K562 (cell line): ENCODE data around the gene ANKS1A. TPM values are rescaled to one million over a fixed set of nuclear protein-coding genes. Genes with fewer than 3 reads are reported as not detected.

Experiments used
- ATAC-seq: fragments of 200-7000 bp; cut with Tn5 transposase; 3 replicates; pipeline ENCODE4 v1.9.1; 2020; ENCODE audit warnings: moderate library complexity
- BruUV-seq: library from RNA; stranded (reverse); fragments of 400-500 nt; replicated peaks from 2 replicates; lab custom pipeline; 2021; lab: Mats Ljungman, UMichigan
- CTCF ChIA-PET: fragments of 300-600 bp; formaldehyde crosslinking; extraction: SDS; loops from one replicate; lab custom pipeline; 2021; ENCODE audit warnings: low intra/inter-chr PET ratio; lab: Yijun Ruan, JAX
- POLR2A ChIA-PET: fragments of 300-600, 350-650 bp; sonication (Branson Sonifier 250); formaldehyde crosslinking; extraction: SDS; loops from one replicate; lab custom pipeline; 2021; ENCODE audit warnings: antibody characterized with exemption, inconsistent platforms; lab: Yijun Ruan, JAX
- DNase-seq, 4 experiments: peaks; one replicate each; pipeline versions ENCODE4 v3.0.0 to v3.0.0-alpha.2; 2011 to 2018; ENCODE audit warnings: low spot score in 3 of 4, mixed read lengths in 3 of 4; ENCODE audit errors: extremely low read depth in 1 of 4
- FAIRE-seq: peaks from 2 replicates; lab custom pipeline; 2011; peaks lifted over from hg19 to GRCh38; lab: Jason Lieb, UNC
- H2AFZ ChIP-seq: 2 replicates; pipeline ENCODE4 v1.6.0; 2011; ENCODE audit warnings: low read depth, low read length, control low read depth, inconsistent platforms
- H3K27ac ChIP-seq: fragments of 200-600 bp; 3 replicates; pipeline ENCODE4 v1.8.0; 2011; ENCODE audit warnings: low read depth, mild to moderate bottlenecking, control low read depth, inconsistent platforms, low read length, moderate library complexity, mixed read lengths; ENCODE audit errors: extremely low read depth
- H3K27me3 ChIP-seq, 2 experiments: fragments of 300-600 bp in 1 of 2; 2 replicates in 1 of 2; 3 replicates in 1 of 2; pipeline versions ENCODE4 v1.6.0 to v1.8.0; 2011; ENCODE audit warnings: inconsistent platforms in 2 of 2, low read length in 2 of 2, mild to moderate bottlenecking in 1 of 2, mixed read lengths in 1 of 2, moderate library complexity in 1 of 2; ENCODE audit not compliant: control insufficient read depth in 2 of 2, insufficient read depth in 2 of 2
- H3K36me3 ChIP-seq: fragments of 300-600 bp; 3 replicates; pipeline ENCODE4 v1.8.0; 2011; ENCODE audit warnings: mild to moderate bottlenecking, low read length, inconsistent platforms; ENCODE audit not compliant: control insufficient read depth, insufficient read depth
- H3K4me1 ChIP-seq, 2 experiments: fragments of 200-600 bp in 1 of 2; replicated peaks in 1 of 2; 2 replicates in 1 of 2; 3 replicates in 1 of 2; pipeline versions ENCODE4 v1.5.1 to v1.8.0; 2011; ENCODE audit warnings: inconsistent platforms in 2 of 2, low read length in 2 of 2, mild to moderate bottlenecking in 1 of 2, mixed read lengths in 1 of 2, moderate library complexity in 1 of 2; ENCODE audit not compliant: control insufficient read depth in 2 of 2, insufficient read depth in 2 of 2
- H3K4me2 ChIP-seq: 2 replicates; pipeline ENCODE4 v1.6.1; 2011; ENCODE audit warnings: low read length, control low read depth, inconsistent platforms, mixed read lengths; ENCODE audit not compliant: insufficient read depth
- H3K4me3 ChIP-seq: fragments of 200-600 bp; sonication (generic), shearing (Covaris generic); 2 replicates; pipeline ENCODE4 v1.5.1; 2016; ENCODE audit warnings: control low read depth, inconsistent platforms
- H3K79me2 ChIP-seq: fragments of 200-600 bp; 3 replicates; pipeline ENCODE4 v1.8.0; 2011; ENCODE audit warnings: low read length, inconsistent platforms; ENCODE audit not compliant: control insufficient read depth, insufficient read depth
- H3K9ac ChIP-seq, 2 experiments: 2 replicates each; pipeline versions ENCODE4 v1.6.0 to v1.6.1; 2011; ENCODE audit warnings: low read depth in 2 of 2, low read length in 2 of 2, control low read depth in 1 of 2, inconsistent platforms in 1 of 2, mild to moderate bottlenecking in 1 of 2, mixed read lengths in 1 of 2; ENCODE audit not compliant: insufficient read depth in 1 of 2
- H3K9me1 ChIP-seq: one replicate; pipeline ENCODE4 v1.6.0; 2011; ENCODE audit warnings: inconsistent platforms, mild to moderate bottlenecking, low read length, moderate library complexity; ENCODE audit not compliant: control insufficient read depth, insufficient read depth
- H3K9me3 ChIP-seq: replicated peaks from 2 replicates; pipeline ENCODE4 v1.5.1; 2011; ENCODE audit warnings: low read depth, low read length, inconsistent platforms; ENCODE audit not compliant: control insufficient read depth, insufficient read depth
- H4K20me1 ChIP-seq: replicated peaks from 2 replicates; pipeline ENCODE4 v1.6.1; 2011; ENCODE audit warnings: low read length, inconsistent platforms, mixed read lengths; ENCODE audit not compliant: control insufficient read depth, insufficient read depth
- DPF2 ChIP-seq: fragments of 450-650 bp; IDR thresholded peaks from 2 replicates; pipeline ENCODE4 v1.6.1; 2016
- NR2C2 ChIP-seq, 2 experiments: fragments of 200-800 bp in 1 of 2; sonication (Bioruptor generic) in 1 of 2; sonication (generic) in 1 of 2; formaldehyde crosslinking in 1 of 2; IDR thresholded peaks; 2 replicates each; pipeline versions ENCODE4 v1.6.1 to v1.8.0; 2016 to 2022; ENCODE audit warnings: mild to moderate bottlenecking in 1 of 2, missing compliant biosample characterization in 1 of 2, missing genetic modification characterization in 1 of 2, missing genetic modification reagents in 1 of 2
- SIN3A ChIP-seq, 2 experiments: fragments of 150-350 bp in 1 of 2; IDR thresholded peaks; 2 replicates each; pipeline ENCODE4 v1.6.1; 2011 to 2016; ENCODE audit warnings: borderline replicate concordance in 2 of 2, low read depth in 2 of 2, low read length in 2 of 2, mild to moderate bottlenecking in 2 of 2, moderate library complexity in 2 of 2; ENCODE audit not compliant: control insufficient read depth in 1 of 2
- ZNF24 ChIP-seq: fragments of 450-650 bp; IDR thresholded peaks from 2 replicates; pipeline ENCODE4 v1.6.1; 2016
- WGBS: fragments of 100-300 bp; shearing (Covaris generic); methylation state at CpG from one replicate; pipeline ENCODE4 v1.1.6; 2016; ENCODE audit warnings: low coverage, mixed read lengths; ENCODE audit not compliant: insufficient coverage; ENCODE audit errors: missing lambda C conversion rate; 5-methylcytosine and 5-hydroxymethylcytosine counted together
- in situ Hi-C: fragments of 300-500 bp; cut with MboI; formaldehyde crosslinking; loops from 4 replicates; pipeline ENCODE4 v1.15.0; 2018; ENCODE audit warnings: inconsistent platforms, mixed read lengths
- intact Hi-C: fragments of 100-400 bp; cut with micrococcal nuclease; formaldehyde crosslinking; loops from 2 replicates; pipeline ENCODE4 v1.14.2; 2022
- polyA plus RNA-seq, 8 experiments: library from polyadenylated mRNA; depleted of rRNA in 4 of 8; stranded (reverse) in 5 of 8; unstranded in 3 of 8; fragments of >200 nt; fragmentation: Nextera tagmentation in 2 of 8; fragmentation: Illumina TruSeq in 1 of 8; extraction: Ambion mirVana in 2 of 8; extraction: Trizol in 1 of 8; gene quantifications; 2 replicates each; pipeline versions ENCODE4 v1.2.1 to v1.2.3, GENCODE V29; 2011 to 2014; ENCODE audit warnings: inconsistent platforms in 1 of 8, missing spikeins in 1 of 8
- total RNA-seq, 7 experiments: library from RNA; depleted of rRNA in 6 of 7; stranded (reverse); fragments of >200 nt in 6 of 7; fragmentation: Illumina TruSeq in 2 of 7; extraction: Trizol in 2 of 7; gene quantifications; 2 replicates each; pipeline versions ENCODE4 v1.2.1 to v1.2.3, GENCODE V29; 2011 to 2021; ENCODE audit warnings: low replicate concordance in 1 of 7
- TF ChIP-seq, protein P1 (sequence below): sonication (generic); formaldehyde crosslinking; IDR thresholded peaks from 2 replicates; pipeline ENCODE4 v1.9.0; 2022; ENCODE audit warnings: mild to moderate bottlenecking, missing genetic modification reagents

ANKS1A gene
- total and polyA plus RNA-seq, 9 of the 15 experiments (the other 6 are each of a cell fraction or from before 2014, with no cell fraction given) = 1.1 to 13.8 (median 5.3) TPM

- Histone ChIP-seq H3K4me3 (no peak overlapping the region), H3K27me3 (no peaks in the 10 kb centered on the region), H3K9me1 (no peaks in the 10 kb centered on the region), H3K27ac (no peak overlapping the region), H4K20me1 (peaks cover 4% of the 10 kb centered on the region; the same call in 1 of the 2 replicates), H3K9me3 (no peaks in the 10 kb centered on the region), H3K9ac (no peak overlapping the region), H3K4me1 (peaks cover 0 to 5% of the 10 kb centered on the region in 2 experiments; a peak in 2 of 5 replicates), H3K4me2 (no peak overlapping the region), H3K36me3 (no peaks in the 10 kb centered on the region), H2AFZ (no peak overlapping the region), H3K79me2 (no peaks in the 10 kb centered on the region)
- no peak for FAIRE-seq
- no TSS peak for BruUV-seq
- whole genome bisulfite sequencing = 26% methylated on average over 3 of the region's 3 CpGs
- TF ChIP-seq, protein P1, sequence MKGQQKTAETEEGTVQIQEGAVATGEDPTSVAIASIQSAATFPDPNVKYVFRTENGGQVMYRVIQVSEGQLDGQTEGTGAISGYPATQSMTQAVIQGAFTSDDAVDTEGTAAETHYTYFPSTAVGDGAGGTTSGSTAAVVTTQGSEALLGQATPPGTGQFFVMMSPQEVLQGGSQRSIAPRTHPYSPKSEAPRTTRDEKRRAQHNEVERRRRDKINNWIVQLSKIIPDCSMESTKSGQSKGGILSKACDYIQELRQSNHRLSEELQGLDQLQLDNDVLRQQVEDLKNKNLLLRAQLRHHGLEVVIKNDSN (CRISPR knock-in tag) = no peak
- TF ChIP-seq SIN3A (IDR thresholded peaks at IDR 0.05; ENCODE audit: borderline replicate concordance in 2 of 2, control insufficient read depth in 1 of 2, low read depth in 2 of 2, low read length in 2 of 2) (no peak), ZNF24 (peak; percentile 77; the same call in 1 of the 2 replicates), DPF2 (no peak), NR2C2 (CRISPR knock-in tag; IDR thresholded peaks at IDR 0.05) (no peak), NR2C2 (tag; IDR thresholded peaks at IDR 0.05) (no peak)
- intact Hi-C loops (no loop called here), in situ Hi-C loops (no loop called here)
- CTCF ChIA-PET = no interaction called here
- DNase-seq = no peak
- ATAC-seq = no peak
- POLR2A ChIA-PET = interaction anchor here (0.6 to 1.3 kb wide), 3 partner anchors 11 to 512 kb away, joined by 3 read pairs; no protein-coding TSS in a partner anchor
Measured at GRCh38 chr6:35044761-35045421, 155.8 kb downstream of the ANKS1A start.
